ENCODE measurements around the gene TADA3.

DNA sequence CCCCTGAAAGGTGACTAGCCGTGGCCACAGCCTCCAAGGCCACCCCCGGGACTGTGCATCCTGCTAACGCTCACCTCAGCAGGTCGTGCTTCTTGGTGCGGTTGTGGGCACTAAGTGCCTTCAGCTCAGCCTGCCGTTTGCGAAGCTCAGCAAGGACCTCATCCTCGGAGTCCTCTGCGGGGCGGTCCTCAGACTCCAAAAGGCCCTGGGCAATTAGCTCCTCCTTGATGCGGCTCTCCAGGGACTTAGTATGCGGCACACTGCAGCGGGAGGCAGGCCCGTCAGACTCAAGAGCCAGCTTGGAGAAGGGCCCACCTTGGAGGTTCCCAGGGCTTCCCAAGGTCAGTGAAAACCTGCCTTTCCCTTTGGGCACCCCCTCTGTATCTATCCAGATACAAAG is 8.3 kb downstream of the TADA3 start:
- TF ChIP-seq POLR2A (IDR thresholded peaks at IDR 0.05) = no peak
- TF ChIP-seq, protein P1, sequence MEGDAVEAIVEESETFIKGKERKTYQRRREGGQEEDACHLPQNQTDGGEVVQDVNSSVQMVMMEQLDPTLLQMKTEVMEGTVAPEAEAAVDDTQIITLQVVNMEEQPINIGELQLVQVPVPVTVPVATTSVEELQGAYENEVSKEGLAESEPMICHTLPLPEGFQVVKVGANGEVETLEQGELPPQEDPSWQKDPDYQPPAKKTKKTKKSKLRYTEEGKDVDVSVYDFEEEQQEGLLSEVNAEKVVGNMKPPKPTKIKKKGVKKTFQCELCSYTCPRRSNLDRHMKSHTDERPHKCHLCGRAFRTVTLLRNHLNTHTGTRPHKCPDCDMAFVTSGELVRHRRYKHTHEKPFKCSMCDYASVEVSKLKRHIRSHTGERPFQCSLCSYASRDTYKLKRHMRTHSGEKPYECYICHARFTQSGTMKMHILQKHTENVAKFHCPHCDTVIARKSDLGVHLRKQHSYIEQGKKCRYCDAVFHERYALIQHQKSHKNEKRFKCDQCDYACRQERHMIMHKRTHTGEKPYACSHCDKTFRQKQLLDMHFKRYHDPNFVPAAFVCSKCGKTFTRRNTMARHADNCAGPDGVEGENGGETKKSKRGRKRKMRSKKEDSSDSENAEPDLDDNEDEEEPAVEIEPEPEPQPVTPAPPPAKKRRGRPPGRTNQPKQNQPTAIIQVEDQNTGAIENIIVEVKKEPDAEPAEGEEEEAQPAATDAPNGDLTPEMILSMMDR (IDR thresholded peaks at IDR 0.05) = no peak
